ENCODE results near the gene WFDC1. TPM values are rescaled to one million over a fixed set of nuclear protein-coding genes. Genes with fewer than 3 reads are reported as not detected.

WFDC1 gene
- total and polyA plus RNA-seq, 4 experiments from 2014 or later = not detected

DNA sequence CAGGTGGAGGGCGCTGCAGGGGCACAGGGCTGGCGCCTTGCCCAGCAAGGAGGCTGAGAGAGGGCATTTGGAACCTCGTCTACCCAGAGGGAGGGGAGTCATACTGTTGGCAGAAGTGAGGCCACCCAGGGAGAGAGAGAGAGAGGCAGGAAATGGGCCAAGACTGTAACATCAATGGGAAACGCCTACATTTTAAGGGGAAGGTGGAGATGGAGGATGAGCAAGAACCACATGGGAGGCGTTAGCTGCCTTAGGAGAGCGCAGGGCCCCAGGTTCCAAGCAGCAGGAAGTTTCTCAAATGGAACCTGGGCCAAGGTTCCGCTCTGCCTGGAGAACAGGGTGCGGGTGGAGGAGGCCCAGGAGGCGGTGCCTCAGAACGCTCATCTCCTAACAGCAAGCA lies 2.7 kb upstream of the WFDC1 start:
- no peaks in the 10 kb centered on the region for H3K36me3 Mint-ChIP-seq
- no peak overlapping the region for H3K27ac Mint-ChIP-seq
- Histone ChIP-seq H3K4me1 (ENCODE audit: insufficient read depth, low read length) (no peaks in the 10 kb centered on the region), H3K4me3 (ENCODE audit: low read length in 2 of 2) (no peak overlapping the region), H3K36me3 (ENCODE audit: insufficient read depth, low read length) (no peaks in the 10 kb centered on the region), H3K9me3 (ENCODE audit: control insufficient read depth in 1 of 2, low read length in 2 of 2) (no peaks in the 10 kb centered on the region), H3K27ac (ENCODE audit: low read depth, low read length) (no peak overlapping the region), H3K27me3 (ENCODE audit: insufficient read depth, low read length) (no peaks in the 10 kb centered on the region)
- intact Hi-C loops (cut with micrococcal nuclease) = no loop called here
- peaks cover 53 to 62% of the 10 kb centered on the region in 2 donors for H3K27me3 Mint-ChIP-seq
- H3K4me3 Mint-ChIP-seq = no peak overlapping the region
- POLR2A ChIA-PET (ENCODE audit: partially characterized antibody) = no interaction called here
- peaks cover 0 to 11% (median 5%) of the 10 kb centered on the region in 4 donors for H3K4me1 Mint-ChIP-seq
- CTCF ChIA-PET (ENCODE audit: partially characterized antibody) = no interaction called here
- DNase-seq = no peak
- no peaks in the 10 kb centered on the region for H3K9me3 Mint-ChIP-seq

DNA sequence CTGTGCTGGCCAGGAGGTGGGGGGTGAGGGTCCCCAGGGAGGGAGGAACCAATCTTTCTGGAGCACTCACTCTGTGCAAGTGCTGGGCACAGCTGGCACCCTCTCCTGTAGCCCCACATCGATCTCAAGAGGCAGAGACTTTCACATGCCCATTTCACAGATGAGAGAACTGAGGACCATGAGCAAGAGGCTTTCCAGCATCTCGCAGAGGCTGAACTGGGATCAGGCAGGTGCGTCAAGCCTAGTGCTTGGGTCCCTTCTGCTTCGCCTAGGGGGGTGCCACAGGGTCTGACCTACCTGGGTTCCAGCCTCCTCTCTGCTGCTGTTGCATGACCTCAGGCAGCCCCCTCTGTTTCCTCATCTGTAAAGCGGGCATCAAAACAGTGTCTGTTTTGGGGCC lies 1.3 kb upstream of the WFDC1 start:
- Histone ChIP-seq H3K4me3 (ENCODE audit: low read length in 2 of 2) (no peak overlapping the region), H3K27ac (ENCODE audit: low read depth, low read length) (no peak overlapping the region), H3K27me3 (ENCODE audit: insufficient read depth, low read length) (no peaks in the 10 kb centered on the region), H3K4me1 (ENCODE audit: insufficient read depth, low read length) (no peaks in the 10 kb centered on the region), H3K9me3 (ENCODE audit: control insufficient read depth in 1 of 2, low read length in 2 of 2) (no peaks in the 10 kb centered on the region), H3K36me3 (ENCODE audit: insufficient read depth, low read length) (no peaks in the 10 kb centered on the region)
- POLR2A ChIA-PET (ENCODE audit: partially characterized antibody) = no interaction called here
- intact Hi-C loops (cut with micrococcal nuclease) = no loop called here
- Mint-ChIP-seq H3K4me1 (peaks cover 0 to 11% (median 5%) of the 10 kb centered on the region in 4 donors), H3K36me3 (no peaks in the 10 kb centered on the region), H3K4me3 (no peak overlapping the region), H3K9me3 (no peaks in the 10 kb centered on the region), H3K27me3 (peaks cover 48 to 57% of the 10 kb centered on the region in 2 donors), H3K27ac (no peak overlapping the region)
- no peak for DNase-seq
- CTCF ChIA-PET (ENCODE audit: partially characterized antibody) = no interaction called here

GRCh38 chr16:84294117-84294516 lies 561 bp upstream of the WFDC1 start:
- H3K27me3 Mint-ChIP-seq = peaks cover 48 to 56% of the 10 kb centered on the region in 2 donors

GRCh38 chr16:84295203-84295860 lies 654 bp downstream of the WFDC1 start:
- CTCF ChIA-PET (ENCODE audit: partially characterized antibody) = no interaction called here
- Histone ChIP-seq H3K27me3 (ENCODE audit: insufficient read depth, low read length) (no peaks in the 10 kb centered on the region), H3K9me3 (ENCODE audit: control insufficient read depth in 1 of 2, low read length in 2 of 2) (no peaks in the 10 kb centered on the region), H3K4me3 (ENCODE audit: low read length in 2 of 2) (no peak overlapping the region), H3K27ac (ENCODE audit: low read depth, low read length) (no peak overlapping the region), H3K4me1 (ENCODE audit: insufficient read depth, low read length) (no peaks in the 10 kb centered on the region), H3K36me3 (ENCODE audit: insufficient read depth, low read length) (no peaks in the 10 kb centered on the region)
- peaks cover 42 to 51% of the 10 kb centered on the region in 2 donors for H3K27me3 Mint-ChIP-seq
- H3K27ac Mint-ChIP-seq = peak overlapping the region in 1 of 7 donors; percentile 4
- peaks cover 0 to 11% (median 5%) of the 10 kb centered on the region in 4 donors for H3K4me1 Mint-ChIP-seq
- DNase-seq = no peak
- H3K4me3 Mint-ChIP-seq = no peak overlapping the region
- intact Hi-C loops (cut with micrococcal nuclease) = no loop called here
- H3K9me3 Mint-ChIP-seq = no peaks in the 10 kb centered on the region
- POLR2A ChIA-PET (ENCODE audit: partially characterized antibody) = no interaction called here
- no peaks in the 10 kb centered on the region for H3K36me3 Mint-ChIP-seq

More at GRCh38 chr16:84294117-84294516, 561 bp upstream of the WFDC1 start:
- Mint-ChIP-seq H3K9me3 (no peaks in the 10 kb centered on the region), H3K36me3 (no peaks in the 10 kb centered on the region), H3K27ac (no peak overlapping the region), H3K4me3 (peak overlapping the region in 2 of 8 donors; percentile 25 to 54), H3K4me1 (peaks cover 0 to 11% (median 5%) of the 10 kb centered on the region in 4 donors)
- Histone ChIP-seq H3K4me1 (ENCODE audit: insufficient read depth, low read length) (no peaks in the 10 kb centered on the region), H3K9me3 (ENCODE audit: control insufficient read depth in 1 of 2, low read length in 2 of 2) (no peaks in the 10 kb centered on the region), H3K36me3 (ENCODE audit: insufficient read depth, low read length) (no peaks in the 10 kb centered on the region), H3K4me3 (ENCODE audit: low read length in 2 of 2) (no peak overlapping the region), H3K27me3 (ENCODE audit: insufficient read depth, low read length) (no peaks in the 10 kb centered on the region), H3K27ac (ENCODE audit: low read depth, low read length) (no peak overlapping the region)
- intact Hi-C loops (cut with micrococcal nuclease) = no loop called here
- ChIA-PET CTCF (ENCODE audit: partially characterized antibody) (no interaction called here), POLR2A (ENCODE audit: partially characterized antibody) (no interaction called here)
- no peak for DNase-seq

- H3K4me1 Mint-ChIP-seq = peaks cover 0 to 11% (median 5%) of the 10 kb centered on the region in 4 donors
- H3K27ac Mint-ChIP-seq = no peak overlapping the region
- no peaks in the 10 kb centered on the region for H3K36me3 Mint-ChIP-seq
- Histone ChIP-seq H3K27me3 (ENCODE audit: insufficient read depth, low read length) (no peaks in the 10 kb centered on the region), H3K4me3 (ENCODE audit: low read length in 2 of 2) (no peak overlapping the region), H3K36me3 (ENCODE audit: insufficient read depth, low read length) (no peaks in the 10 kb centered on the region), H3K9me3 (ENCODE audit: control insufficient read depth in 1 of 2, low read length in 2 of 2) (no peaks in the 10 kb centered on the region), H3K4me1 (ENCODE audit: insufficient read depth, low read length) (no peaks in the 10 kb centered on the region), H3K27ac (ENCODE audit: low read depth, low read length) (no peak overlapping the region)
- intact Hi-C loops (cut with micrococcal nuclease) = no loop called here
- CTCF ChIA-PET (ENCODE audit: partially characterized antibody) = no interaction called here
- no peak overlapping the region for H3K4me3 Mint-ChIP-seq
- H3K9me3 Mint-ChIP-seq = no peaks in the 10 kb centered on the region
- DNase-seq = no peak
- POLR2A ChIA-PET (ENCODE audit: partially characterized antibody) = no interaction called here
- peaks cover 32 to 45% of the 10 kb centered on the region in 2 donors for H3K27me3 Mint-ChIP-seq
Observed at GRCh38 chr16:84298376-84298899, 3.8 kb downstream of the WFDC1 start.

DNA sequence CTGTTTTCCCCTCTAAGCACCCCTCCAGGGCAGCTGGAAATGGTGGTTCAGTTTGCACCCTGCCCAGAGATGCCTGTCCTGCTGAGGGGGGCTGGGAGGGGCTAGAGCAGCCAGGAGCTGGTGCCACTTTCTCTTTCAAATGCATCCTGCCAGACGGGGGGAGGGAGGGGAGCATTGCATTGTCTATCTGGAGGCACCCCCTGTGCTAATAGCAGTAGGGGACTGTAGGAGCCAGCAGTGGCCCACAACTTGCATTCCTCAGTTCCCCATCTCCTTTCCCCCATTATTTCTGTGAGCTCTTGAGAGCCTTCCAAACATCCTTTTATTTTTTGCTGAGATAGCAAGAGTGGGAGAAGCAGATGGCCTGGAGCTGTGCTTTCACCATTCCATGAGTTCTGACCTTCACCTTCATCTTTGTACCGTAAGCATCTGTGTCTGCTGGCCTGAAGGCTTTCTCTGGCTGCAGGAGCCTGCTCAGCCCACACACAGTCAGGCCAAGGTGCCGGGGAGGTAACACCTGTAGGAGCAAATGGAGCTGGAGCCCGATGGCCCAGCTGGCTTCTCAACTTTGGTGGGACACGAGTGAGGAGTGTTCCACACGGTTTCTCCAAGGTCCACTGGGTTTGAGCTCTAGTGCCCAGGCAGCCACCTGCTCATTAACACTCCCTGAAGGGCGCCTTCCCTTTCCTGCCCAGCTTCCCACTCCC lies 5.2 kb downstream of the WFDC1 start:
- Histone ChIP-seq H3K27me3 (ENCODE audit: insufficient read depth, low read length) (no peaks in the 10 kb centered on the region), H3K4me1 (ENCODE audit: insufficient read depth, low read length) (no peaks in the 10 kb centered on the region), H3K27ac (ENCODE audit: low read depth, low read length) (no peak overlapping the region), H3K4me3 (ENCODE audit: low read length in 2 of 2) (no peak overlapping the region), H3K9me3 (ENCODE audit: control insufficient read depth in 1 of 2, low read length in 2 of 2) (no peaks in the 10 kb centered on the region), H3K36me3 (ENCODE audit: insufficient read depth, low read length) (no peaks in the 10 kb centered on the region)
- no peak for DNase-seq
- Mint-ChIP-seq H3K27me3 (peaks cover 27 to 37% of the 10 kb centered on the region in 2 donors), H3K4me1 (peaks cover 0 to 5% (median 2%) of the 10 kb centered on the region in 4 donors), H3K9me3 (no peaks in the 10 kb centered on the region), H3K4me3 (no peak overlapping the region), H3K36me3 (no peaks in the 10 kb centered on the region), H3K27ac (no peak overlapping the region)
- intact Hi-C loops (cut with micrococcal nuclease) = no loop called here
- ChIA-PET CTCF (ENCODE audit: partially characterized antibody) (no interaction called here), POLR2A (ENCODE audit: partially characterized antibody) (no interaction called here)

DNA sequence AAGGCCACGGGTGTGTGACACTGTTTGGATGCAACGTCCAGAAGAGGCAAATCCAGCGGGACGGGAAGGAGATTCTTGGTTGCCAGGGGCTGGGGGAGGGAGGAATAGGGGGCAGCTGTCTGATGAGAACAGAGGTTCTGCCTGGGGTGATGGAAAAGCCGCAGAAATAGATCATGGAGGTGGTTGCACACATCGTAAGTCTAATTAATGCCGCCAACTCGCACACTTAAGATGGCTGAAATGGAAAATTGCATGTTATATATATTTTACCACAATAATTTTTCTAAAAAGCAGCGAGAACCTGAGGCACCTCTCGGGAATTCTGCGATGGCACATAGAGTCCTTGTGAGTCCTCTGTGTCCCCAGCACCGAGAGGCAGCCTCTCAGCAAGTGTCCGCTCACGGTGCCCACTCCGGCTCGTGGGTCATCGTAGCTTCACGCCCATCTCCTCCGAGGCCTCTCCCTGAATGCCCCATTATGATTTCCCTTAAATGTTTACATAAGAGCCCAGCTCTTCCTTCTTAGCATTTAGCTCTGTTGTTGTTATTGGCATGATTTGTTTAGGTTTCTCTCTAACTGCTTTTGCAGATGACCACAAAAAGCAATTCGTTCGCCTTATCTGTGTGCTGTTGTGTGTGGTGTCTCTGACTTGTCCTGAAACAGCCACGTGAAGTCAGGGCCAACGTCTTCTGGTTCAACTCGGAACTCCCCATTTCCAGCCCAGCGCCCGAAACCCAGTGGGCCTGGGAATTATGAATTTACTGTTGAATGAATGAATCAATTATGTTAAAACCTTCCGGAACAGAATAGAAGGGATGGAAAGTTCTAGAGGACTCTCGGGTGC lies 7.7 kb downstream of the WFDC1 start:
- Mint-ChIP-seq H3K4me1 (no peaks in the 10 kb centered on the region), H3K36me3 (no peaks in the 10 kb centered on the region), H3K27ac (no peak overlapping the region), H3K9me3 (no peaks in the 10 kb centered on the region), H3K27me3 (peaks cover 9 to 21% of the 10 kb centered on the region in 2 donors), H3K4me3 (no peak overlapping the region)
- no peaks in the 10 kb centered on the region for H3K9me3 ChIP-seq (ENCODE audit: control insufficient read depth in 1 of 2, low read length in 2 of 2)
- intact Hi-C loops (cut with micrococcal nuclease) = no loop called here
- CTCF ChIA-PET (ENCODE audit: partially characterized antibody) = no interaction called here
- H3K36me3 ChIP-seq (ENCODE audit: insufficient read depth, low read length) = no peaks in the 10 kb centered on the region
- POLR2A ChIA-PET (ENCODE audit: partially characterized antibody) = no interaction called here
- no peak for DNase-seq
- no peak overlapping the region for H3K27ac ChIP-seq (ENCODE audit: low read depth, low read length)
- H3K4me1 ChIP-seq (ENCODE audit: insufficient read depth, low read length) = no peaks in the 10 kb centered on the region
- H3K4me3 ChIP-seq (ENCODE audit: low read length in 2 of 2) = no peak overlapping the region
- peaks cover 3% of the 10 kb centered on the region for H3K27me3 ChIP-seq (ENCODE audit: insufficient read depth, low read length)

All from CD4-positive, alpha-beta memory T cell (primary cell).